Kidney epithelial cell (primary cell): ENCODE data around the gene SCNN1B. TPM values are rescaled to one million over a fixed set of nuclear protein-coding genes. Genes with fewer than 3 reads are reported as not detected.

ENCODE experiments used
- DNase-seq: peaks from one replicate; pipeline ENCODE4 v3.0.0-alpha.2; 2010; ENCODE audit warnings: low read depth
- H3K27me3 ChIP-seq: 2 replicates; pipeline ENCODE4 v1.6.0; 2011; ENCODE audit warnings: low read length; ENCODE audit not compliant: control insufficient read depth, insufficient read depth
- H3K36me3 ChIP-seq: 2 replicates; pipeline ENCODE4 v1.5.1; 2011; ENCODE audit warnings: low read length; ENCODE audit not compliant: control insufficient read depth, insufficient read depth
- H3K4me3 ChIP-seq: 2 replicates; pipeline ENCODE4 v1.5.1; 2011; ENCODE audit warnings: low read depth, mild to moderate bottlenecking, control low read depth, low read length
- total RNA-seq: library from RNA; depleted of rRNA; stranded (reverse); fragments of >200 nt; gene quantifications from 2 replicates; pipeline ENCODE4 v1.2.3, GENCODE V29; 2015
- TF ChIP-seq, protein P1 (sequence below): IDR thresholded peaks from 2 replicates; pipeline ENCODE4 v1.5.1; 2011; ENCODE audit warnings: mild to moderate bottlenecking, moderate library complexity, low read length, control low read depth, inconsistent platforms; ENCODE audit not compliant: insufficient read depth, poor library complexity, severe bottlenecking

The SCNN1B gene
- total RNA-seq, 1 donor from 2014 or later, result 0.38 TPM

DNA sequence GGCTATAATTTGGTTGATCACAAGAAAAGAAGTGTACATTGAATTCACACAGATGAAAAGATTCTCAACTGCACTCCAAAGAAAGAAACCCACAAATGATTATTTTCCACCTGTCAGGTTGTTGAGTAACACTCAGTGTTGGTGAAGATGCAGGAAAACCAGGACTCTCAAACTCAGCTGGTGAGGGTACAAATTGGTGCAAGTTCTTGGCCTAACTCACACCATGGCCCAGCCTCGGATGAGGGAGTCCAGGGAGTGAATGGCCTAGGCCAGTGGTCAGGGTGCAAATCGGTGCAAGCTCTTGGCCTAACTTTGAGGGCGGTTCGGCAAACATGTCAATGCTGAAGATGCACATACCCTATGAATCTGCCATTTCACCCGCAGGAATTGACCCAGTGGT, 8.6 kb downstream of the SCNN1B start:
- H3K27me3 ChIP-seq, result no peaks in the 10 kb centered on the region
- H3K4me3 ChIP-seq, result no peak overlapping the region
- no peak for DNase-seq
- no peaks in the 10 kb centered on the region for H3K36me3 ChIP-seq
- TF ChIP-seq, protein P1, sequence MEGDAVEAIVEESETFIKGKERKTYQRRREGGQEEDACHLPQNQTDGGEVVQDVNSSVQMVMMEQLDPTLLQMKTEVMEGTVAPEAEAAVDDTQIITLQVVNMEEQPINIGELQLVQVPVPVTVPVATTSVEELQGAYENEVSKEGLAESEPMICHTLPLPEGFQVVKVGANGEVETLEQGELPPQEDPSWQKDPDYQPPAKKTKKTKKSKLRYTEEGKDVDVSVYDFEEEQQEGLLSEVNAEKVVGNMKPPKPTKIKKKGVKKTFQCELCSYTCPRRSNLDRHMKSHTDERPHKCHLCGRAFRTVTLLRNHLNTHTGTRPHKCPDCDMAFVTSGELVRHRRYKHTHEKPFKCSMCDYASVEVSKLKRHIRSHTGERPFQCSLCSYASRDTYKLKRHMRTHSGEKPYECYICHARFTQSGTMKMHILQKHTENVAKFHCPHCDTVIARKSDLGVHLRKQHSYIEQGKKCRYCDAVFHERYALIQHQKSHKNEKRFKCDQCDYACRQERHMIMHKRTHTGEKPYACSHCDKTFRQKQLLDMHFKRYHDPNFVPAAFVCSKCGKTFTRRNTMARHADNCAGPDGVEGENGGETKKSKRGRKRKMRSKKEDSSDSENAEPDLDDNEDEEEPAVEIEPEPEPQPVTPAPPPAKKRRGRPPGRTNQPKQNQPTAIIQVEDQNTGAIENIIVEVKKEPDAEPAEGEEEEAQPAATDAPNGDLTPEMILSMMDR, result no peak

- no peak for DNase-seq
- H3K4me3 ChIP-seq, result no peak overlapping the region
- no peaks in the 10 kb centered on the region for H3K36me3 ChIP-seq
- H3K27me3 ChIP-seq, result no peaks in the 10 kb centered on the region
- TF ChIP-seq, protein P1, result no peak
Measured at GRCh38 chr16:23316232-23316631, 14.1 kb downstream of the SCNN1B start.

- no peak for DNase-seq
- Histone ChIP-seq H3K4me3 (no peak overlapping the region), H3K36me3 (no peaks in the 10 kb centered on the region), H3K27me3 (no peaks in the 10 kb centered on the region)
- TF ChIP-seq, protein P1, result no peak
Measured at GRCh38 chr16:23316634-23317265, 14.6 kb downstream of the SCNN1B start.

DNA sequence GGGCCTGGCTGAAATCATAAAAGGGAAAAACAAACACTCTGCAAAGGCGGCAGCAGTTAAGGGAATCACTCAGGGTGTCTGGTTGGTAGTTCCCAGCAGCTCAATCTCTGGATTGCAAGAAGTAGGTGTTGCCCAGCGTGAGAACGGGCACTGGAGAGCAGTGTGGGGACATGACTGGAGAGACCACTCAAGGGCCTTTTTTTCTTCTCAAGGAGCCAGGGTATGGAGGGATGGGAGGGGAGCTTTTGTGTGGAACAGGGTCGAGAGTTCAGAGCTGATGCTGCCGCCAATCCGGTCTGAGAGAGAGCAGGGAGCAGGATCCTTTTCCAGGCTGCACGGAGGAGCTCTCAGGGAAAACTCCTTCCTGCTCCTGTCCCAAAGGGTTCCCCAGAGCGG, 15.2 kb downstream of the SCNN1B start:
- no peak for DNase-seq
- H3K27me3 ChIP-seq, result no peaks in the 10 kb centered on the region
- no peak overlapping the region for H3K4me3 ChIP-seq
- no peaks in the 10 kb centered on the region for H3K36me3 ChIP-seq
- TF ChIP-seq, protein P1, result no peak

GRCh38 chr16:23317751-23318150, 15.6 kb downstream of the SCNN1B start:
- no peak for DNase-seq
- TF ChIP-seq, protein P1, result no peak
- H3K4me3 ChIP-seq, result no peak overlapping the region
- no peaks in the 10 kb centered on the region for H3K36me3 ChIP-seq
- no peaks in the 10 kb centered on the region for H3K27me3 ChIP-seq

DNA sequence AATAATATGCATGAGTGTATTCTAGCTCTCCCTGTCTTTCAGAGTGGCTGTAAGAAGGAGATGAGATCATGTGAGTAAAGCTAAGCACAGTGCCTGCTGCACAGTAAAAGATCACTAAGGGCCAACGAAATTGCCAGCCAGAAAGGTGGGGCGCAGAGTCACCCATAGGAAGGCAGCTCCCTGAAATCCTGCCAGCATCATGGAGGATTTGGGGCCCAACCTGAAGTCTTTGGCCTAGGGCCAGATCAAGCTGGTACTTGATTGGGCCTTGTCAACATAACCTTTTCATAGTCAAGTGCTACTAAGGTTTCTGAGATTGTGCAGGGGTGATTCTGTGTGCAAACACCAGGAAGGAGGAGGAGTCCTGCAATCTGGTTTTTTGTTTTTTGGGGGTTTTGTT, 16.5 kb downstream of the SCNN1B start:
- TF ChIP-seq, protein P1, result no peak
- H3K4me3 ChIP-seq, result no peak overlapping the region
- H3K36me3 ChIP-seq, result no peaks in the 10 kb centered on the region
- no peaks in the 10 kb centered on the region for H3K27me3 ChIP-seq
- DNase-seq, result no peak
